Measurements from ENCODE around the gene CAST. TPM values are rescaled to one million over a fixed set of nuclear protein-coding genes. Genes with fewer than 3 reads are reported as not detected.

Gene CAST
- total RNA-seq, 1 experiment from 2014 or later: 68.2 TPM

- no peak overlapping the region; the same call in 1 of the 2 replicates for H3K27ac ChIP-seq (ENCODE audit: low read length)
- peak overlapping the region; percentile 71 for H3K4me3 ChIP-seq (ENCODE audit: low read length)
- 0 out of 2 replicates have a peak overlapping the region, but pooled peaks have one; percentile 54 for H2AFZ ChIP-seq (ENCODE audit: low read length)
- peaks cover 54% of the 10 kb centered on the region for H3K4me1 ChIP-seq (ENCODE audit: low read length)
- peak overlapping the region; percentile 67 for H3K9ac ChIP-seq (ENCODE audit: low read length)
- H3K36me3 ChIP-seq (ENCODE audit: insufficient read depth, low read length): no peaks in the 10 kb centered on the region
- H3K79me2 ChIP-seq (ENCODE audit: low read length): peaks cover 54% of the 10 kb centered on the region
- no peaks in the 10 kb centered on the region for H3K9me2 ChIP-seq (replicated peaks; ENCODE audit: insufficient read depth, low read length)
- peak; percentile 63 for DNase-seq
- peak overlapping the region; percentile 89 for H3K4me2 ChIP-seq (ENCODE audit: low read depth, low read length, poor library complexity, severe bottlenecking)
- no peaks in the 10 kb centered on the region; the same call in 1 of the 2 replicates for H4K20me1 ChIP-seq (ENCODE audit: insufficient read depth, low read depth, low read length)
- H3K9me3 ChIP-seq (ENCODE audit: low read length): no peaks in the 10 kb centered on the region
- no peaks in the 10 kb centered on the region for H3K27me3 ChIP-seq (ENCODE audit: low read length)
Observed at GRCh38 chr5:96703384-96703920, 41.3 kb downstream of the CAST start.

GRCh38 chr5:96703995-96704394, 41.8 kb downstream of the CAST start:
- H2AFZ ChIP-seq (ENCODE audit: low read length): no peak overlapping the region
- no peaks in the 10 kb centered on the region for H3K27me3 ChIP-seq (ENCODE audit: low read length)
- H3K27ac ChIP-seq (ENCODE audit: low read length): no peak overlapping the region
- H4K20me1 ChIP-seq (ENCODE audit: insufficient read depth, low read depth, low read length): no peaks in the 10 kb centered on the region; the same call in 1 of the 2 replicates
- peak overlapping the region; percentile 71 for H3K4me3 ChIP-seq (ENCODE audit: low read length)
- peak overlapping the region; percentile 67; the same call in 1 of the 2 replicates for H3K9ac ChIP-seq (ENCODE audit: low read length)
- H3K9me3 ChIP-seq (ENCODE audit: low read length): no peaks in the 10 kb centered on the region
- DNase-seq: no peak
- H3K36me3 ChIP-seq (ENCODE audit: insufficient read depth, low read length): no peaks in the 10 kb centered on the region
- peak overlapping the region; percentile 89 for H3K4me2 ChIP-seq (ENCODE audit: low read depth, low read length, poor library complexity, severe bottlenecking)
- peaks cover 54% of the 10 kb centered on the region for H3K4me1 ChIP-seq (ENCODE audit: low read length)
- H3K79me2 ChIP-seq (ENCODE audit: low read length): peaks cover 60% of the 10 kb centered on the region
- no peaks in the 10 kb centered on the region for H3K9me2 ChIP-seq (replicated peaks; ENCODE audit: insufficient read depth, low read length)

- peak; percentile 72 for DNase-seq
- Histone ChIP-seq H4K20me1 (ENCODE audit: insufficient read depth, low read depth, low read length) (no peaks in the 10 kb centered on the region; the same call in 1 of the 2 replicates), H3K4me2 (ENCODE audit: low read depth, low read length, poor library complexity, severe bottlenecking) (peak overlapping the region; percentile 21)
Observed at GRCh38 chr5:96706433-96707111, 44.4 kb downstream of the CAST start.

GRCh38 chr5:96708600-96708999, 46.4 kb downstream of the CAST start:
- no peak overlapping the region for H3K4me3 ChIP-seq (ENCODE audit: low read length)
- no peaks in the 10 kb centered on the region for H3K36me3 ChIP-seq (ENCODE audit: insufficient read depth, low read length)
- H2AFZ ChIP-seq (ENCODE audit: low read length): no peak overlapping the region
- H4K20me1 ChIP-seq (ENCODE audit: insufficient read depth, low read depth, low read length): no peaks in the 10 kb centered on the region; the same call in 1 of the 2 replicates
- no peaks in the 10 kb centered on the region for H3K27me3 ChIP-seq (ENCODE audit: low read length)
- H3K9me3 ChIP-seq (ENCODE audit: low read length): no peaks in the 10 kb centered on the region
- H3K4me2 ChIP-seq (ENCODE audit: low read depth, low read length, poor library complexity, severe bottlenecking): no peak overlapping the region
- no peak overlapping the region for H3K27ac ChIP-seq (ENCODE audit: low read length)
- H3K4me1 ChIP-seq (ENCODE audit: low read length): peaks cover 30% of the 10 kb centered on the region
- peaks cover 88% of the 10 kb centered on the region for H3K79me2 ChIP-seq (ENCODE audit: low read length)
- no peaks in the 10 kb centered on the region for H3K9me2 ChIP-seq (replicated peaks; ENCODE audit: insufficient read depth, low read length)
- no peak overlapping the region for H3K9ac ChIP-seq (ENCODE audit: low read length)
- no peak for DNase-seq

More at GRCh38 chr5:96706433-96707111, 44.4 kb downstream of the CAST start:
- Histone ChIP-seq H3K4me3 (ENCODE audit: low read length) (no peak overlapping the region), H3K9ac (ENCODE audit: low read length) (no peak overlapping the region), H3K4me1 (ENCODE audit: low read length) (peaks cover 48% of the 10 kb centered on the region), H2AFZ (ENCODE audit: low read length) (no peak overlapping the region), H3K79me2 (ENCODE audit: low read length) (peaks cover 79% of the 10 kb centered on the region), H3K27ac (ENCODE audit: low read length) (peak overlapping the region; percentile 43), H3K27me3 (ENCODE audit: low read length) (no peaks in the 10 kb centered on the region), H3K9me3 (ENCODE audit: low read length) (no peaks in the 10 kb centered on the region), H3K36me3 (ENCODE audit: insufficient read depth, low read length) (no peaks in the 10 kb centered on the region), H3K9me2 (replicated peaks; ENCODE audit: insufficient read depth, low read length) (no peaks in the 10 kb centered on the region)

GRCh38 chr5:96709152-96709821, 47.1 kb downstream of the CAST start:
- H4K20me1 ChIP-seq (ENCODE audit: insufficient read depth, low read depth, low read length): no peaks in the 10 kb centered on the region; the same call in 1 of the 2 replicates

GRCh38 chr5:96712100-96712746, 50.0 kb downstream of the CAST start:
- Histone ChIP-seq H3K4me3 (ENCODE audit: low read length) (no peak overlapping the region), H3K9ac (ENCODE audit: low read length) (no peak overlapping the region), H3K9me3 (ENCODE audit: low read length) (no peaks in the 10 kb centered on the region), H3K27me3 (ENCODE audit: low read length) (no peaks in the 10 kb centered on the region), H3K27ac (ENCODE audit: low read length) (no peak overlapping the region), H3K9me2 (replicated peaks; ENCODE audit: insufficient read depth, low read length) (no peaks in the 10 kb centered on the region), H3K4me1 (ENCODE audit: low read length) (peaks cover 22% of the 10 kb centered on the region), H3K79me2 (ENCODE audit: low read length) (peaks cover 91% of the 10 kb centered on the region), H2AFZ (ENCODE audit: low read length) (no peak overlapping the region), H3K4me2 (ENCODE audit: low read depth, low read length, poor library complexity, severe bottlenecking) (no peak overlapping the region), H3K36me3 (ENCODE audit: insufficient read depth, low read length) (no peaks in the 10 kb centered on the region), H4K20me1 (ENCODE audit: insufficient read depth, low read depth, low read length) (no peaks in the 10 kb centered on the region)
- no peak for DNase-seq

More at GRCh38 chr5:96709152-96709821, 47.1 kb downstream of the CAST start:
- Histone ChIP-seq H3K36me3 (ENCODE audit: insufficient read depth, low read length) (no peaks in the 10 kb centered on the region), H3K4me1 (ENCODE audit: low read length) (peaks cover 29% of the 10 kb centered on the region), H3K9ac (ENCODE audit: low read length) (no peak overlapping the region), H3K9me3 (ENCODE audit: low read length) (no peaks in the 10 kb centered on the region), H3K27me3 (ENCODE audit: low read length) (no peaks in the 10 kb centered on the region), H3K4me2 (ENCODE audit: low read depth, low read length, poor library complexity, severe bottlenecking) (no peak overlapping the region), H3K27ac (ENCODE audit: low read length) (no peak overlapping the region), H3K9me2 (replicated peaks; ENCODE audit: insufficient read depth, low read length) (no peaks in the 10 kb centered on the region), H2AFZ (ENCODE audit: low read length) (no peak overlapping the region), H3K79me2 (ENCODE audit: low read length) (peaks cover 87% of the 10 kb centered on the region), H3K4me3 (ENCODE audit: low read length) (no peak overlapping the region)
- no peak for DNase-seq

- Histone ChIP-seq H3K79me2 (ENCODE audit: low read length) (peaks cover 84% of the 10 kb centered on the region), H3K9ac (ENCODE audit: low read length) (no peak overlapping the region), H3K4me1 (ENCODE audit: low read length) (peaks cover 14% of the 10 kb centered on the region), H3K9me3 (ENCODE audit: low read length) (no peaks in the 10 kb centered on the region), H3K4me3 (ENCODE audit: low read length) (no peak overlapping the region), H3K27ac (ENCODE audit: low read length) (peak overlapping the region; percentile 8; the same call in 1 of the 2 replicates), H3K4me2 (ENCODE audit: low read depth, low read length, poor library complexity, severe bottlenecking) (peak overlapping the region; percentile 3), H4K20me1 (ENCODE audit: insufficient read depth, low read depth, low read length) (no peaks in the 10 kb centered on the region), H3K27me3 (ENCODE audit: low read length) (no peaks in the 10 kb centered on the region), H2AFZ (ENCODE audit: low read length) (no peak overlapping the region), H3K9me2 (replicated peaks; ENCODE audit: insufficient read depth, low read length) (no peaks in the 10 kb centered on the region), H3K36me3 (ENCODE audit: insufficient read depth, low read length) (no peaks in the 10 kb centered on the region)
- no peak for DNase-seq
Observed at GRCh38 chr5:96714450-96714849, 52.3 kb downstream of the CAST start.

Data from Karpas-422 (cell line).